GM20000 (cell line): ENCODE results near the gene DNMBP.

Experiments
- DNase-seq: peaks from one replicate; pipeline ENCODE4 v3.0.0; 2012; ENCODE audit warnings: low spot score
- TF ChIP-seq, protein P1 (sequence below): IDR thresholded peaks from 2 replicates; pipeline ENCODE4 v1.5.1; 2012; ENCODE audit warnings: mild to moderate bottlenecking, control low read depth; ENCODE audit errors: extremely low read depth, missing control alignments

Gene DNMBP

DNA sequence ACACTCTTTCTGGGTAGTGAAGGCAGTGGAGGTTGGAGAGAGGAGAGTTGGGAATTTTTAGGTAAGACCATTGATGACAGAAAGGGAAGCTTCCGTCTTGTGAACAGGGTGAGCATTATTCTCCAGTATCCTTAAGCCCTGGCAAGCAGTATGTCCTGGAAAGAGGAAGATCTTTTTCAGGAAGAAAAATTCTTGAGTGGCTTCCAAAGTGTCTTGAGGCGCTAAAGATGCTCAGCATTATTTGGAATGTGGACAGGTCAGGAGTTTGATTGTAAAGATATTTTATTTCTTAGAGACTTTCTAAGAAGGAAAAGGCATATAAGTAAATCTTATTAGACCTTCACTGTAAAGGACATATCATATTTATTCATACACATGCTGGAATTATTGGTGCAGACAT is 173.0 kb downstream of the DNMBP start:
- TF ChIP-seq, protein P1, sequence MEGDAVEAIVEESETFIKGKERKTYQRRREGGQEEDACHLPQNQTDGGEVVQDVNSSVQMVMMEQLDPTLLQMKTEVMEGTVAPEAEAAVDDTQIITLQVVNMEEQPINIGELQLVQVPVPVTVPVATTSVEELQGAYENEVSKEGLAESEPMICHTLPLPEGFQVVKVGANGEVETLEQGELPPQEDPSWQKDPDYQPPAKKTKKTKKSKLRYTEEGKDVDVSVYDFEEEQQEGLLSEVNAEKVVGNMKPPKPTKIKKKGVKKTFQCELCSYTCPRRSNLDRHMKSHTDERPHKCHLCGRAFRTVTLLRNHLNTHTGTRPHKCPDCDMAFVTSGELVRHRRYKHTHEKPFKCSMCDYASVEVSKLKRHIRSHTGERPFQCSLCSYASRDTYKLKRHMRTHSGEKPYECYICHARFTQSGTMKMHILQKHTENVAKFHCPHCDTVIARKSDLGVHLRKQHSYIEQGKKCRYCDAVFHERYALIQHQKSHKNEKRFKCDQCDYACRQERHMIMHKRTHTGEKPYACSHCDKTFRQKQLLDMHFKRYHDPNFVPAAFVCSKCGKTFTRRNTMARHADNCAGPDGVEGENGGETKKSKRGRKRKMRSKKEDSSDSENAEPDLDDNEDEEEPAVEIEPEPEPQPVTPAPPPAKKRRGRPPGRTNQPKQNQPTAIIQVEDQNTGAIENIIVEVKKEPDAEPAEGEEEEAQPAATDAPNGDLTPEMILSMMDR, result no peak
- no peak for DNase-seq

- TF ChIP-seq, protein P1, result no peak
- DNase-seq, result no peak
Measured at GRCh38 chr10:99835947-99836346, 173.8 kb downstream of the DNMBP start.

GRCh38 chr10:99834410-99834809 is 175.3 kb downstream of the DNMBP start:
- TF ChIP-seq, protein P1, result no peak
- no peak for DNase-seq

- DNase-seq, result no peak
- TF ChIP-seq, protein P1, result no peak
Measured at GRCh38 chr10:99832439-99832838, 177.3 kb downstream of the DNMBP start.

GRCh38 chr10:99828464-99828863 is 181.3 kb downstream of the DNMBP start:
- DNase-seq, result no peak
- TF ChIP-seq, protein P1, result no peak

DNA sequence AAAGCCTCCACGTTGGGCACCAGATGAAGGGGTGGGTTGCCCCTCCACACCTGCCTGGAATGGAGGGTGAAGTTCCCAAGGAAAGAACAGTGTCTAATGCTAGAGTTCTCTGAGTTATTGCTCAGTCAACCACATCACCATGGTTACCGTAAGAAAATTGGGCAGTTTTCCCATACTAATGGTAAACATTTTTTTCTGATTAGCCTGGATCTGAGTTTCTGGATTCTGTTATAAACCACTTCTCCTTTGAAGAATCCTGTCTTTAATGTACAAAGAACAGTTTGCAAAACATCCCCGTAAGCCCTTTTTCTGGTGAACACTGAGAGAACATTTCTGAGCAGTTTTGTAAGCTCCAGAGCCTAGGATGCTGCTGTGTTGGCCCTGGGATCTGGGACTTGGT is 181.8 kb downstream of the DNMBP start:
- no peak for DNase-seq
- TF ChIP-seq, protein P1, result no peak
